Measurements from ENCODE around the gene WIPF1. TPM values are rescaled to one million over a fixed set of nuclear protein-coding genes. Genes with fewer than 3 reads are reported as not detected.

The WIPF1 gene
- polyA plus RNA-seq, 1 donor (not counting 4 experiments of a cell fraction or from before 2014, with no cell fraction given), result 0.16 TPM

- no peaks in the 10 kb centered on the region for H3K9me3 ChIP-seq (ENCODE audit: control insufficient read depth, low read depth, low read length)
- H3K79me2 ChIP-seq (ENCODE audit: control insufficient read depth, insufficient read depth, low read length), result no peaks in the 10 kb centered on the region
- FAIRE-seq, result no peak
- H3K9me1 ChIP-seq (ENCODE audit: control insufficient read depth, extremely low read depth, insufficient read depth, low read length), result no peaks in the 10 kb centered on the region
- no peak for DNase-seq (ENCODE audit: low read depth, low spot score)
- TF ChIP-seq CTCF (optimal IDR thresholded peaks at IDR 0.05 in 1 of 3, IDR thresholded peaks at IDR 0.05 in 1 of 3, conservative IDR thresholded peaks at IDR 0.05 in 1 of 3; ENCODE audit: extremely low read depth in 1 of 3, insufficient read depth in 2 of 3, low read length in 3 of 3) (no peak), EZH2 (IDR thresholded peaks at IDR 0.05; ENCODE audit: low read length) (no peak)
- no peaks in the 10 kb centered on the region for H3K27me3 ChIP-seq (ENCODE audit: control insufficient read depth, extremely low read depth, insufficient read depth, low read length)
- no peaks in the 10 kb centered on the region for H4K20me1 ChIP-seq (ENCODE audit: control insufficient read depth, extremely low read depth, insufficient read depth, low read length)
- dilution Hi-C loops (cut with MboI; ENCODE audit: extremely low pct_ligation_motif_present, low sequenced_read_pairs), result no loop called here
- no peak overlapping the region for H3K9ac ChIP-seq (ENCODE audit: control insufficient read depth, extremely low read depth, insufficient read depth, low read length)
- H3K36me3 ChIP-seq (ENCODE audit: control insufficient read depth in 2 of 2, extremely low read depth in 1 of 2, insufficient read depth in 2 of 2, low read length in 2 of 2), result no peaks in the 10 kb centered on the region
- H3K27ac ChIP-seq (ENCODE audit: control insufficient read depth, insufficient read depth, low read length), result no peak overlapping the region
- no peak overlapping the region for H3K4me3 ChIP-seq (ENCODE audit: control insufficient read depth in 2 of 3, extremely low read depth in 1 of 3, insufficient read depth in 2 of 3, low read depth in 1 of 3, low read length in 3 of 3)
- H3K4me1 ChIP-seq (ENCODE audit: control insufficient read depth, extremely low read depth, insufficient read depth, low read length), result peaks cover 8% of the 10 kb centered on the region
- no peak overlapping the region for H2AFZ ChIP-seq (ENCODE audit: control insufficient read depth, low read length)
- no peak overlapping the region for H3K4me2 ChIP-seq (ENCODE audit: control insufficient read depth, extremely low read depth, insufficient read depth, low read depth, low read length)
Observed at GRCh38 chr2:174617120-174617519, 19.5 kb upstream of the WIPF1 start.

- Histone ChIP-seq H3K4me3 (ENCODE audit: control insufficient read depth in 2 of 3, extremely low read depth in 1 of 3, insufficient read depth in 2 of 3, low read depth in 1 of 3, low read length in 3 of 3) (no peak overlapping the region), H3K36me3 (ENCODE audit: control insufficient read depth in 2 of 2, extremely low read depth in 1 of 2, insufficient read depth in 2 of 2, low read length in 2 of 2) (no peaks in the 10 kb centered on the region), H3K9me1 (ENCODE audit: control insufficient read depth, extremely low read depth, insufficient read depth, low read length) (no peaks in the 10 kb centered on the region), H3K27ac (ENCODE audit: control insufficient read depth, insufficient read depth, low read length) (no peak overlapping the region), H3K9ac (ENCODE audit: control insufficient read depth, extremely low read depth, insufficient read depth, low read length) (no peak overlapping the region), H3K4me2 (ENCODE audit: control insufficient read depth, extremely low read depth, insufficient read depth, low read depth, low read length) (no peak overlapping the region), H4K20me1 (ENCODE audit: control insufficient read depth, extremely low read depth, insufficient read depth, low read length) (no peaks in the 10 kb centered on the region), H2AFZ (ENCODE audit: control insufficient read depth, low read length) (no peak overlapping the region), H3K9me3 (ENCODE audit: control insufficient read depth, low read depth, low read length) (no peaks in the 10 kb centered on the region), H3K79me2 (ENCODE audit: control insufficient read depth, insufficient read depth, low read length) (no peaks in the 10 kb centered on the region), H3K27me3 (ENCODE audit: control insufficient read depth, extremely low read depth, insufficient read depth, low read length) (no peaks in the 10 kb centered on the region), H3K4me1 (ENCODE audit: control insufficient read depth, extremely low read depth, insufficient read depth, low read length) (peaks cover 8% of the 10 kb centered on the region)
- dilution Hi-C loops (cut with MboI; ENCODE audit: extremely low pct_ligation_motif_present, low sequenced_read_pairs), result no loop called here
- FAIRE-seq (no peak), DNase-seq (ENCODE audit: low read depth, low spot score) (no peak)
- no peak for TF ChIP-seq EZH2 (IDR thresholded peaks at IDR 0.05; ENCODE audit: low read length)
- no peak for TF ChIP-seq CTCF (optimal IDR thresholded peaks at IDR 0.05 in 1 of 3, IDR thresholded peaks at IDR 0.05 in 1 of 3, conservative IDR thresholded peaks at IDR 0.05 in 1 of 3; ENCODE audit: extremely low read depth in 1 of 3, insufficient read depth in 2 of 3, low read length in 3 of 3)
Observed at GRCh38 chr2:174615871-174616436, 18.4 kb upstream of the WIPF1 start.

Data from keratinocyte (primary cell).